Activated naive CD8-positive, alpha-beta T cell (primary cell): ENCODE data around the gene ATG16L1.

ENCODE experiments used
- H3K27ac Mint-ChIP-seq: one replicate; pipeline ENCODE4 v1.8.0; 2021; ENCODE audit warnings: mixed read lengths
- H3K27me3 Mint-ChIP-seq: one replicate; pipeline ENCODE4 v1.8.0; 2021; ENCODE audit warnings: mixed read lengths
- H3K36me3 Mint-ChIP-seq: one replicate; pipeline ENCODE4 v1.8.0; 2021; ENCODE audit warnings: mixed read lengths
- H3K4me1 Mint-ChIP-seq: one replicate; pipeline ENCODE4 v1.8.0; 2021; ENCODE audit warnings: low read depth, mixed read lengths
- H3K4me3 Mint-ChIP-seq: one replicate; pipeline ENCODE4 v1.8.0; 2021; ENCODE audit warnings: mild to moderate bottlenecking, mixed read lengths
- H3K9me3 Mint-ChIP-seq: one replicate; pipeline ENCODE4 v1.8.0; 2021; ENCODE audit warnings: low read depth, mixed read lengths

The ATG16L1 gene

GRCh38 chr2:233251306-233252116 is at the start of gene ATG16L1:
Gene ATG16L1 (plus strand): TSS chr2:233251673. CDS start chr2:233251828, 155 bp downstream.
- Mint-ChIP-seq H3K4me1 (peaks cover 68% of the 10 kb centered on the region), H3K27ac (peak within 1 kb of the TSS; percentile 94), H3K36me3 (peaks cover 5% of the 10 kb centered on the region)

DNA sequence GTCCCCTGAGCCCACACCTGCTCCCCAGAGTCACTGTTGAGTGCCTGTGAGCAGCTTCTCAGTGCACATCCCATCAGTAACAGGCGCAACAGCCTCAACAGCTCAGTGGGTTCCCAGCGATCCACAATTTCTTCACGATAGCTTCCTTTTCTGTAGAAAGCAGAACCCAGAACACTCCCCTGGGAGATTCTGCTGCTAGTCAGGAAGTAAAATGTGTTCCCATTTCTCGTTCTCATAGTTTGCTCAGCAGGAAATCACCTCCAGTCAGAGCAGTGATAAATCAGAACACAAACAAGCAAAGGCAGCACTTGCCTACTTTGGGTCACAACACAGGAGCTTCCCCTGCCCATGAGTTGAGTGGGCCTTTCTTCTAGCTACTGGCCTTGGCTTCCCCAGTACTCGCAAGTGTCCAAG is 48.9 kb upstream of the ATG16L1 start:
- Mint-ChIP-seq H3K36me3 (peaks cover 24% of the 10 kb centered on the region), H3K9me3 (no peaks in the 10 kb centered on the region), H3K27me3 (no peaks in the 10 kb centered on the region), H3K27ac (no peak overlapping the region), H3K4me1 (peaks cover 5% of the 10 kb centered on the region), H3K4me3 (no peak overlapping the region)

More at GRCh38 chr2:233251306-233252116, at the start of gene ATG16L1:
- Mint-ChIP-seq H3K9me3 (no peaks in the 10 kb centered on the region), H3K4me3 (peak within 1 kb of the TSS; percentile 95), H3K27me3 (no peaks in the 10 kb centered on the region)

- no peak overlapping the region for H3K4me3 Mint-ChIP-seq
- peaks cover 22% of the 10 kb centered on the region for H3K36me3 Mint-ChIP-seq
- H3K4me1 Mint-ChIP-seq, result peaks cover 7% of the 10 kb centered on the region
- H3K27ac Mint-ChIP-seq, result no peak overlapping the region
- H3K9me3 Mint-ChIP-seq, result no peaks in the 10 kb centered on the region
- H3K27me3 Mint-ChIP-seq, result no peaks in the 10 kb centered on the region
Observed at GRCh38 chr2:233203060-233203459, 48.4 kb upstream of the ATG16L1 start.

DNA sequence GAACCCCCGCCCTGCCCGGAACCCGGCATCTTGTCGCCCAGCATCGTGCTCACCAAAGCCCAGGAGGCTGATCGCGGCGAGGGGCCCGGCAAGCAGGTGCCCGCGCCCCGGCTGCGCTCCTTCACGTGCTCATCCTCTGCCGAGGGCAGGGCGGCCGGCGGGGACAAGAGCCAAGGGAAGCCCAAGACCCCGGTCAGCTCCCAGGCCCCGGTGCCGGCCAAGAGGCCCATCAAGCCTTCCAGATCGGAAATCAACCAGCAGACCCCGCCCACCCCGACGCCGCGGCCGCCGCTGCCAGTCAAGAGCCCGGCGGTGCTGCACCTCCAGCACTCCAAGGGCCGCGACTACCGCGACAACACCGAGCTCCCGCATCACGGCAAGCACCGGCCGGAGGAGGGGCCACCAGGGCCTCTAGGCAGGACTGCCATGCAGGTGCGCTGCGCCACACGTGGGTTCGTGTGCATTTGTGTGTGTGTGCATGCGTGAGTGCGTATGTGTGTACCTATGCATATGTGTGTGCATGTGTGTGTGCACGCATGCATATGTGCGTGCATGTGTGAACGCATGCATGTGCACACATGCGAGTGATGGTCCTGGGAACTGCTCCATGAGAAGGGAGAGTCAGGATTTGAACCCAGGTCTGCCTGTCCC is 47.1 kb upstream of the ATG16L1 start:
- peaks cover 15% of the 10 kb centered on the region for H3K4me1 Mint-ChIP-seq
- H3K27ac Mint-ChIP-seq, result no peak overlapping the region
- H3K9me3 Mint-ChIP-seq, result no peaks in the 10 kb centered on the region
- H3K4me3 Mint-ChIP-seq, result no peak overlapping the region
- H3K36me3 Mint-ChIP-seq, result peaks cover 22% of the 10 kb centered on the region
- H3K27me3 Mint-ChIP-seq, result no peaks in the 10 kb centered on the region

DNA sequence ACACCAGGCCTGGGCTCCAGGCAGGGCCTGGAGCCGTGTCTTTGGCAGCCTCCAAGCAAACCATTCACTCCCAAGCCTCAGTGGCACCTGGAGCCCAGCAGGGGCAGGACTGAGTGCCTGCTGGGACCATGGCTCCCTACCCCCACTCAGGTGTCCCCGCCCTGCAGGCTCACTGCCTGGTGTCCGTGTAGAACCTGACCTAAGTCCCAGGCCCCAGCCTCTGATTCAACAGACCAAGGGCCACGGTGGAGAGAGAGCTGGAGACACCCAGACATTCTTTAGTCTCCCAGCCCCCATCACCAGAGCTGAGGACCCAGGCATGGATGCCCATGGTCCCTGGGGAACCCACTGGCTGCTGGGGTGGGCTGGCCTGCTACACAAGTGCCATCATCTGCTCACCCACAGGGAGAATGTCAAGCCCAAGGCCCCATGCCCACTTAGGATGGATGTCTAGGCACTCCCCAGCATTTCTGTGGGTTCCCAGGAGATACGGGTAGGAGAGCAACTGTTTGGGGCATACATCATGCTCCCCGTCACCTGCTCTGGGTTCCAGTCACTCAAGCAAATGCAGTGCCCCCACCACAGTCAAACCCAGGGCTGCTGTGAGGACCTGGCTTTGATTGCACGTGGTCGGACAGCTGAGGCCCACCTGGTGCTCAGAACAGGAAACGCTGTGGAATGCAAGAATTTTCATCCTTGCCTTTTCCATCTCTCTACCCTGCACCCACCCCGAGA is 42.9 kb upstream of the ATG16L1 start:
- Mint-ChIP-seq H3K4me1 (peaks cover 23% of the 10 kb centered on the region), H3K36me3 (peaks cover 7% of the 10 kb centered on the region), H3K9me3 (no peaks in the 10 kb centered on the region), H3K27ac (peak overlapping the region; percentile 50), H3K4me3 (no peak overlapping the region), H3K27me3 (no peaks in the 10 kb centered on the region)

DNA sequence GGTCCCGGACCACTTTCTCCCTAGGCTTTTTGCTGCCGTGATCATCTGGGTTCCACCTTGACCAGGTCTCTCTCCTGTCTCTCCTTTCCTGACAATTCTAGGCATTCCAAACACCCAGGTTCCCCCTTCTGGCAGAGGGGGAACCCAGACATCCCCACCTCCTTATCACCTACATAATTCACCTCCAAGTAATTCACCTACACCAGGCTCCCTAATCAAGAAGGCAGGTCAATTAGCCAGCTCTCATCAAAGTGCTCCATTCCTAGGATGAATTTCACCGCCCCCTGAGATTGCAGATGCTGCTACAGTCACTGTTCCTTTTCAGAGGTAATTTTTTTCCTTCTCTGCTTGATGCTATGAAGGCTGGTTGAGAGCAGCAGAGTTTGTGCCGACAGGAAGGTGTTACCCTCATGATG is 42.3 kb upstream of the ATG16L1 start:
- H3K4me1 Mint-ChIP-seq, result peaks cover 23% of the 10 kb centered on the region
- peak overlapping the region; percentile 50 for H3K27ac Mint-ChIP-seq
- H3K9me3 Mint-ChIP-seq, result no peaks in the 10 kb centered on the region
- no peak overlapping the region for H3K4me3 Mint-ChIP-seq
- no peaks in the 10 kb centered on the region for H3K27me3 Mint-ChIP-seq
- peaks cover 3% of the 10 kb centered on the region for H3K36me3 Mint-ChIP-seq

DNA sequence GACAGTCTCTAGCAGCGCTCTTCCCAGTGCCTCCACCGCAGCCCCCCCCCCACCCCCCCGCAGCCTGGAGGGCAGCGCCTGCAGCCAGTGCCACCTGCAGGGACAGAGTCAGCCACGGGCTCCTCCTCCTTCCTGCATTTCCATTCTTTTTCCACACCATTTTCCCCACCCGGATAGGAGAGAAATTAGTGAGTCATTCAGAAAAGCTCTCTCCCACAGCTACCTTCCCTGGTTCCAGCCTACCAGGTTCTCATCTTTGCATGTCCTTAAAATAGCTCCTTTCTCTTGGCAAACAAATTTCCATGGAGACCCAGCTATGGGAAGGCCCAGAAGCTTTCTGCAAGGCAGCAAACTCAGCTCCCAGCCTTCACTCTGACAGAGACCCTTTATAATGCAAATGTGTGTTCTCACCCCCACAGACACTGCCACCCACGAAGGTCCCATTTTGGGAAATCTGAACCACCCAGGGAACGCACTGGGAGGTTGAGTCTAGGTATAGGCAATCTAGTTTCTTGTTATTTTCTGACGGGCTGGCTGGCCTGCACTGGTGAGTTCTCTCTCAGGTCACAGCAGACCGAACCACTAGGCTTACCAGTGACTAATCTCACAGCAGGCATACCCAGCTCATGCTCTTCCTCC is 41.8 kb upstream of the ATG16L1 start:
- Mint-ChIP-seq H3K36me3 (peaks cover 2% of the 10 kb centered on the region), H3K27ac (peak overlapping the region; percentile 64), H3K9me3 (no peaks in the 10 kb centered on the region), H3K4me3 (peak overlapping the region; percentile 10), H3K4me1 (peaks cover 23% of the 10 kb centered on the region), H3K27me3 (no peaks in the 10 kb centered on the region)

GRCh38 chr2:233210281-233210680 is 41.2 kb upstream of the ATG16L1 start:
- no peak overlapping the region for H3K4me3 Mint-ChIP-seq
- no peaks in the 10 kb centered on the region for H3K36me3 Mint-ChIP-seq
- no peaks in the 10 kb centered on the region for H3K9me3 Mint-ChIP-seq
- H3K27ac Mint-ChIP-seq, result no peak overlapping the region
- H3K27me3 Mint-ChIP-seq, result no peaks in the 10 kb centered on the region
- H3K4me1 Mint-ChIP-seq, result peaks cover 23% of the 10 kb centered on the region

- no peaks in the 10 kb centered on the region for H3K9me3 Mint-ChIP-seq
- no peaks in the 10 kb centered on the region for H3K36me3 Mint-ChIP-seq
- H3K27ac Mint-ChIP-seq, result no peak overlapping the region
- no peaks in the 10 kb centered on the region for H3K27me3 Mint-ChIP-seq
- no peak overlapping the region for H3K4me3 Mint-ChIP-seq
- peaks cover 23% of the 10 kb centered on the region for H3K4me1 Mint-ChIP-seq
Observed at GRCh38 chr2:233210843-233211547, 40.5 kb upstream of the ATG16L1 start.

- no peaks in the 10 kb centered on the region for H3K27me3 Mint-ChIP-seq
- peaks cover 23% of the 10 kb centered on the region for H3K4me1 Mint-ChIP-seq
- H3K4me3 Mint-ChIP-seq, result no peak overlapping the region
- no peak overlapping the region for H3K27ac Mint-ChIP-seq
- no peaks in the 10 kb centered on the region for H3K36me3 Mint-ChIP-seq
- no peaks in the 10 kb centered on the region for H3K9me3 Mint-ChIP-seq
Observed at GRCh38 chr2:233211548-233211895, 40.0 kb upstream of the ATG16L1 start.

DNA sequence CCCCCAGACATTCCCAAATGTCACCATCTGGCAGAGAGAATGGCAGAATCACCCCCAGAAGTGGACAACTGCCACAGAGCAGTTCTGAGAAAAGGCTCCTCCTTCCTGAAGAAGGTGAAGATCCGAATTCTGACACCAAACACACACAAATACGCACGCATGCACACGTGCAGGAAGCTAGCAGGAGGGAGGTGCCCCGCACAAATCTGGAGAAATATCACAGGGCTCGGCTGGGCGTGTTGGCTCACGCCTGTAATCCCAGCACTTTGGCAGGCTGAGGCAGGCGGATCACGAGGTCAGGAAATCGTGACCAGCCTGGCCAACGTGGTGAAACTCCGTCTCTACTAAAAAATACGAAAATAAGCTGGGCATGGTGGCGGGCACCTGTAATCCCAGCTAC is 38.5 kb upstream of the ATG16L1 start:
- no peak overlapping the region for H3K27ac Mint-ChIP-seq
- no peaks in the 10 kb centered on the region for H3K36me3 Mint-ChIP-seq
- peaks cover 16% of the 10 kb centered on the region for H3K4me1 Mint-ChIP-seq
- H3K4me3 Mint-ChIP-seq, result no peak overlapping the region
- no peaks in the 10 kb centered on the region for H3K9me3 Mint-ChIP-seq
- H3K27me3 Mint-ChIP-seq, result no peaks in the 10 kb centered on the region

GRCh38 chr2:233213975-233214374 is 37.5 kb upstream of the ATG16L1 start:
- Mint-ChIP-seq H3K4me1 (peaks cover 12% of the 10 kb centered on the region), H3K4me3 (no peak overlapping the region), H3K9me3 (no peaks in the 10 kb centered on the region), H3K27ac (no peak overlapping the region), H3K27me3 (no peaks in the 10 kb centered on the region), H3K36me3 (no peaks in the 10 kb centered on the region)

DNA sequence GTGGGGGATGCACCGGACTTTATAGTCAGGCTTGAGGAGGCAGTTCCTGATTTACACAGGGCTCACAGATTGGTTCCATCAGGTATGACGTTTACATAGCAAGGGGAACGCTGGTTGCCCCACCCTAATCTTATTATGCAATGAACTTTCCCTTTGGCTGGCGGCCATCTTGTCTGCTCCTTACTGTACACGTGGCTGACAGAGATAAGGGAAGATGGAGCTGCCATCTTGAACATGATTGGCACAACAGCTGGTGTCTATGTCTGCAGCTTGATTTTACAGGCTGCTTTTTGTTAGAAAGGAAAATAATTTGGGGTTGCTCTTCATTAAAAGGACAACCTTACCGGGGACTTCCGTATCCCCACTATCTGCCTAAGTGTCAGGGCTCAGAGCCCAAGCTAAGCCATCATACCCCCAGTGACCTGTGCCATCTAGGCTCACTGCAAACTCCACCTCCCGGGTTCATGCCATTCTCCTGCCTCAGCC is 33.5 kb upstream of the ATG16L1 start:
- Mint-ChIP-seq H3K27me3 (no peaks in the 10 kb centered on the region), H3K36me3 (no peaks in the 10 kb centered on the region), H3K9me3 (no peaks in the 10 kb centered on the region), H3K4me3 (no peak overlapping the region), H3K27ac (no peak overlapping the region), H3K4me1 (no peaks in the 10 kb centered on the region)

- Mint-ChIP-seq H3K36me3 (no peaks in the 10 kb centered on the region), H3K9me3 (no peaks in the 10 kb centered on the region), H3K4me3 (no peak overlapping the region), H3K27me3 (no peaks in the 10 kb centered on the region), H3K4me1 (no peaks in the 10 kb centered on the region), H3K27ac (no peak overlapping the region)
Observed at GRCh38 chr2:233218836-233219235, 32.6 kb upstream of the ATG16L1 start.
